IPS-18c (cell line): ENCODE data around the gene ALG1L2.
"Not testable (repeated sequence)": the region's sequence is repeated elsewhere in the genome, so short reads cannot be mapped to it uniquely, and the experiment has no call there.

ENCODE experiments used
- H3K4me3 ChIP-seq: 2 replicates; pipeline ENCODE4 v1.7.0; 2013; ENCODE audit warnings: low read depth, mild to moderate bottlenecking, low read length, moderate library complexity; ENCODE audit not compliant: insufficient read depth
- H3K9me3 ChIP-seq: one replicate; pipeline ENCODE4 v1.6.1; 2013; ENCODE audit warnings: mild to moderate bottlenecking, low read length, moderate library complexity; ENCODE audit not compliant: control insufficient read depth, insufficient read depth

The ALG1L2 gene

GRCh38 chr3:130081351-130081881 is at the start of gene ALG1L2:
TSS of gene ALG1L2 (plus strand) at chr3:130081831. CDS start at chr3:130082017, 186 bp downstream.
- H3K4me3 ChIP-seq = no peak within 1 kb of the TSS
- no peaks in the 10 kb centered on the region for H3K9me3 ChIP-seq

GRCh38 chr3:130037126-130037815 is 44.4 kb upstream of the ALG1L2 start:
- H3K9me3 ChIP-seq, H3K4me3 ChIP-seq: not testable (repeated sequence)

- H3K4me3 ChIP-seq, H3K9me3 ChIP-seq: not testable (repeated sequence)
These were observed 38.9 kb upstream of the ALG1L2 start for GRCh38 chr3:130042736-130043135.

GRCh38 chr3:130043658-130044057 is 38.0 kb upstream of the ALG1L2 start:
- H3K9me3 ChIP-seq, H3K4me3 ChIP-seq: not testable (repeated sequence)

- Histone ChIP-seq H3K9me3 (no peaks in the 10 kb centered on the region), H3K4me3 (no peak overlapping the region)
These were observed 37.3 kb upstream of the ALG1L2 start for GRCh38 chr3:130044370-130044769.

GRCh38 chr3:130048726-130049125 is 32.9 kb upstream of the ALG1L2 start:
- H3K4me3 ChIP-seq = no peak overlapping the region

GRCh38 chr3:130052366-130052765 is 29.3 kb upstream of the ALG1L2 start:
- not testable (repeated sequence) for H3K4me3 ChIP-seq, H3K9me3 ChIP-seq

More at GRCh38 chr3:130048726-130049125, 32.9 kb upstream of the ALG1L2 start:
- H3K9me3 ChIP-seq = no peaks in the 10 kb centered on the region

- not testable (repeated sequence) for H3K4me3 ChIP-seq, H3K9me3 ChIP-seq
These were observed 28.7 kb upstream of the ALG1L2 start for GRCh38 chr3:130052965-130053364.

GRCh38 chr3:130057536-130058266 is 23.9 kb upstream of the ALG1L2 start:
- H3K4me3 ChIP-seq, H3K9me3 ChIP-seq: not testable (repeated sequence)

- H3K4me3 ChIP-seq, H3K9me3 ChIP-seq: not testable (repeated sequence)
These were observed 23.4 kb upstream of the ALG1L2 start for GRCh38 chr3:130058267-130058657.

GRCh38 chr3:130058716-130059115 is 22.9 kb upstream of the ALG1L2 start:
- H3K4me3 ChIP-seq, H3K9me3 ChIP-seq: not testable (repeated sequence)

GRCh38 chr3:130059162-130059561 is 22.5 kb upstream of the ALG1L2 start:
- not testable (repeated sequence) for H3K4me3 ChIP-seq, H3K9me3 ChIP-seq

GRCh38 chr3:130073582-130073981 is 8.0 kb upstream of the ALG1L2 start:
- Histone ChIP-seq H3K9me3 (no peaks in the 10 kb centered on the region), H3K4me3 (no peak overlapping the region)

GRCh38 chr3:130077636-130078035 is 4.0 kb upstream of the ALG1L2 start:
- H3K9me3 ChIP-seq = no peaks in the 10 kb centered on the region
- no peak overlapping the region for H3K4me3 ChIP-seq

- not testable (repeated sequence) for H3K9me3 ChIP-seq
These were observed 1.9 kb downstream of the ALG1L2 start for GRCh38 chr3:130083363-130084090.

GRCh38 chr3:130084436-130084980 is 2.9 kb downstream of the ALG1L2 start:
- Histone ChIP-seq H3K4me3 (no peak overlapping the region), H3K9me3 (peaks cover 2% of the 10 kb centered on the region)

More at GRCh38 chr3:130083363-130084090, 1.9 kb downstream of the ALG1L2 start:
- H3K4me3 ChIP-seq = not testable (repeated sequence)

- peaks cover 2% of the 10 kb centered on the region for H3K9me3 ChIP-seq
- H3K4me3 ChIP-seq = no peak overlapping the region
These were observed 4.2 kb downstream of the ALG1L2 start for GRCh38 chr3:130085881-130086280.
